ENCODE measurements around the gene IRS2. TPM values are rescaled to one million over a fixed set of nuclear protein-coding genes. Genes with fewer than 3 reads are reported as not detected.

The IRS2 gene
- total and polyA plus RNA-seq, 2 of the 8 experiments (the other 6 are each of a cell fraction or from before 2014, with no cell fraction given): 2.6 to 17.0 TPM

DNA sequence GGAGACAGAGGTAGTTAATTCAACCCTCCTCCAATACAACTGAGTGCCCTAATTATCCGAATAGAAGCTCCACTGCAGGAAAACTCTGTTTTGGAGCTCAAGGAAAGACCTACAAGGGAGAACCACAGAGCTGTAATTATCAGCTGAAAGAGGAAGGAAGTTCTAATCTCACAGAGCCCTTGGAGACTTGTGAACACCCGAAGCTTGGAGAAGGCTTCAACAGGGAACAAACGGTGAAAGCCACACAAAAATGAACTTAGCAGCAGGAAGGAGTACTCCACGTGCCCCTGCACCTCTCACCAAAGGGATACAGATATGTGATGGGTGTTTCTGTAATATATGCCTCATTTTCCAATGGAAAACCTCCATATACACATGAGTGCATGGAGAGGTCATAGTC lies 61.1 kb downstream of the IRS2 start:
- H3K23me2 ChIP-seq (ENCODE audit: low read depth, low read length): peaks cover 2% of the 10 kb centered on the region; the same call in 1 of the 2 replicates
- TF ChIP-seq TCF12 (IDR thresholded peaks at IDR 0.05; ENCODE audit: low read depth, low read length): no peak
- TF ChIP-seq BCL11A (IDR thresholded peaks at IDR 0.05; ENCODE audit: low read depth in 2 of 2, low read length in 2 of 2): no peak
- no peak for TF ChIP-seq SP1 (IDR thresholded peaks at IDR 0.05; ENCODE audit: low read depth, low read length)
- no peak for TF ChIP-seq CHD1 (IDR thresholded peaks at IDR 0.05; ENCODE audit: low read depth, low read length)
- no peak for TF ChIP-seq GABPA (IDR thresholded peaks at IDR 0.05; ENCODE audit: borderline replicate concordance, insufficient read depth, low read length)
- no peak for TF ChIP-seq CBX8 (IDR thresholded peaks at IDR 0.05; ENCODE audit: borderline replicate concordance, low read depth, low read length)
- no peak for DNase-seq (ENCODE audit: low read depth in 1 of 2, low spot score in 2 of 2)

More for the DNA sequence above, 61.1 kb downstream of the IRS2 start:
- Histone ChIP-seq H4K91ac (replicated peaks; ENCODE audit: insufficient read length, low read length) (no peak overlapping the region), H3K14ac (ENCODE audit: insufficient read length) (no peak overlapping the region), H2AFZ (ENCODE audit: low read length) (no peak overlapping the region), H4K8ac (ENCODE audit: extremely low read depth, insufficient read depth, low read length) (no peak overlapping the region), H3K4ac (replicated peaks; ENCODE audit: insufficient read length, low read depth, low read length) (no peak overlapping the region), H2AK5ac (ENCODE audit: low read depth, low read length) (no peak overlapping the region), H3K4me1 (replicated peaks in 1 of 4; ENCODE audit: control insufficient read depth in 3 of 4, insufficient read depth in 4 of 4, low read length in 3 of 4) (peaks cover 5 to 14% (median 9%) of the 10 kb centered on the region in 4 experiments; a peak in 5 of 7 replicates), H3K56ac (replicated peaks; ENCODE audit: insufficient read length, low read depth, low read length) (no peak overlapping the region), H3K79me2 (ENCODE audit: control insufficient read depth in 1 of 2, insufficient read depth in 2 of 2, low read length in 2 of 2) (no peaks in the 10 kb centered on the region), H3K27ac (ENCODE audit: low read depth, low read length) (no peak overlapping the region), H3K4me3 (ENCODE audit: extremely low read depth in 1 of 4, insufficient read depth in 2 of 4, low read depth in 3 of 4, low read length in 4 of 4) (no peak overlapping the region), H3K9me3 (ENCODE audit: insufficient read depth in 2 of 2, low read depth in 1 of 2, low read length in 1 of 2) (no peaks in the 10 kb centered on the region), H3K18ac (ENCODE audit: extremely low read depth, low read length) (no peak overlapping the region), H2BK120ac (replicated peaks; ENCODE audit: low read depth, low read length) (no peak overlapping the region), H4K20me1 (replicated peaks in 1 of 2; ENCODE audit: control insufficient read depth in 1 of 2, insufficient read depth in 2 of 2, low read length in 2 of 2) (no peaks in the 10 kb centered on the region), H3K36me3 (ENCODE audit: control insufficient read depth in 2 of 4, insufficient read depth in 4 of 4, low read length in 3 of 4) (no peaks in the 10 kb centered on the region), H3K27me3 (replicated peaks in 1 of 4; ENCODE audit: control insufficient read depth in 3 of 4, extremely low read depth in 1 of 4, insufficient read depth in 3 of 4, low read length in 3 of 4) (no peaks in the 10 kb centered on the region), H2BK15ac (ENCODE audit: low read length) (no peak overlapping the region), H3K23ac (ENCODE audit: insufficient read length) (no peak overlapping the region), H3K9ac (replicated peaks in 1 of 4; ENCODE audit: extremely low read depth in 1 of 4, low read depth in 3 of 4, low read length in 3 of 4) (no peak overlapping the region), H3K4me2 (ENCODE audit: insufficient read depth in 1 of 2, low read depth in 2 of 2, low read length in 2 of 2) (no peak overlapping the region), H4K5ac (ENCODE audit: insufficient read length, low read depth, low read length) (no peak overlapping the region), H2BK5ac (ENCODE audit: low read depth, low read length) (no peak overlapping the region), H2BK20ac (ENCODE audit: low read length) (no peak overlapping the region), H2BK12ac (ENCODE audit: low read depth, low read length) (no peak overlapping the region), H3K79me1 (ENCODE audit: low read depth, low read length) (no peaks in the 10 kb centered on the region)
- ChIA-PET CTCF (ENCODE audit: partially characterized antibody) (interaction anchor here (0.6 to 1.9 kb wide), 5 partner anchors 26 to 360 kb away, joined by 3 to 8 read pairs (median 3); no protein-coding TSS in a partner anchor), POLR2A (ENCODE audit: partially characterized antibody) (no interaction called here)
- no peak for FAIRE-seq
- WGBS, 2 experiments (ENCODE audit: extremely low coverage in 1 of 2, insufficient coverage in 1 of 2, insufficient read length in 1 of 2, insufficient replicate concordance in 2 of 2, low coverage in 1 of 2, low lambda C conversion rate in 2 of 2, missing lambda C conversion rate in 1 of 2): 87% methylated on average over 4 of the region's 4 CpGs; no CpG with 5 or more reads in 1 of the 2 experiments

All from H1 (cell line).